HG03442 (cell line): ENCODE results near the gene PPIL4.

Source experiments
- ATAC-seq: cut with Tn5 transposase; IDR thresholded peaks from one replicate; pipeline ENCODE4 v1.9.1; 2021; ENCODE audit warnings: mild to moderate bottlenecking, moderate library complexity; ENCODE audit not compliant: unreplicated experiment

PPIL4 gene

DNA sequence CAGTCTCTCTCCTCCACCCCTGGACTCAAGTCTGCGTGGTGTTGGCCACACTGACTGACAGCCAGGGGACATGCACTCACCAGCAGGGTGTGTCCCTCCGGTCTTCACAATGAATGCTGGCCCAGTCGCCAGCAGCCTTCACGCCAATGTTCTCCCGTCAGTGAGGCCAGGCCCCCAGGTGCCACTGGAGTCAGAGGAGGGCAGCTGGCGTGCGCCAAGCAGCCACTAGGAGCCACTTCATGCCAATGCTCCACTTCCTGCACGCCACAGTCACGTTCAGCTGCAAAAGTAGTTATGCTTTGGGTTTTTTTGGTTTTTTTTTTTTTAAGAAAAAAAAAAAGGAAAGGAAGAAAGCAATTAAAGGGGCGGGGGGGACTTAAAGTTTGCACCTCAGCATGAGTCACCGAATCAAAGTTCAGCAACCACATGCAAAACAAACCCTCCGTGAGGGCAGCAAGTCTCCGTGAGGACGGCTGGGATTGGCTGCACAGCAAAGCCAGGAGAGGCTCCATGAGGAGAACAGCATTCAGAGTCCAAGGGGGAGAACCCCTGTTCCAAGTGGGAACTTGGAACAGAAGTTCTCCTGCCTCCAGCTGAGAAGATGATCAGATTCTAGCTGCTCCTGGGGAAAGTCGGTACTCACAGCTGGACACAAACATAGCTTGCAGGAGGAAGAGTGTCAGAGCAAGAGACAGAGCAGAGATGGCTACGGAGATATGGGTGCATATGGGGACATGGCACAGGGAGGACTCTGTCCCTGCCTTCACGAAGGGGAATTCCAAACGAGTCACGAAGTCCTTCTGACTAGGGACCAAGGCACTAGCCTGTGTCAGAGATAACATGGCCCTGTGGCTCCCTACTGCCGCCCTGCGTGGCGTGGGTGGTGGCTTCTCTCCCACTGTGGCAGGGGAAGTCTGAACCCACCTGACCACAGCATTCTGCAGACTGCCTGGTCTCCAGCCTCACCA is 60.8 kb downstream of the PPIL4 start, which contains the start of gene ZC3H12D:
TSS of gene ZC3H12D (minus strand) at position 282 of the 968 bp plus-strand sequence. CDS start 10,471 bp downstream, outside the sequence.
- ATAC-seq = peak; percentile 31

DNA sequence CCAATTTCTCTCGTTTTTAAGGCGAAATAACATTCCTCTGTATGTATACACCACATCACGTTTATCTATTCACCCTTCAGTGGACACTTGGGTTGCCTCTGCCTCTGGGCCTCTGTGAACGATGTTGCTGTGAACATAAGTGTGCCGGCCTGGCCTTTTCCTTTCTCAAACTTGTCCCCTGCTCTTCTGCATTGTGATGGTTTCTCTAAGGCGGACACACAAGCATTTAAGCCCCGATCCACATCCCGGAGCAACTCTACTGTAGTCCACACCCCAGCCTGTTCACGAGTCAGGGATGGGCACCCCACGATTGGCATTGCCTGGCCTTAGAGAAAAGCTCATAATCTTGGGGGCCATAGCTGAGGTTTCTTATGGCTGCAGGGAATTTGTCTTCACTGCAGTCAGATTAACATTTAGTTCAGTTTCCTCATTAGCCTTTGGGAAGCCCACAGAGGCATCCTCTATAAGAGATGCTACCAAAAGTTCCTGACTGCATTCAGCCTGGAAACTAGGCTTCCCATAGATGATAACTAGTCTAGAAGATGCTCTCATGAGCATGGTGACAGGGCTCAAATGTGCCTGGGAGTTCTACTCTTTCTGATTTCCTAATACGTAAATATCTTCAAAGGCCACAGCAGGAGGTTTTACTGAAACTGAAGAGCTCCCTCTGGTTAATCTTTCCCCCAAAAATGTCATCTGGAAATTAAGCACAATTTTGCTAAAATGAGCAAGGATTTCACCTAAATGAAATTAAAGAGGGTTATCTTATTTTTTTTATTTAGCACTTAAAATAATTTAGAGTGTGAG is 61.8 kb downstream of the PPIL4 start:
- no peak for ATAC-seq

DNA sequence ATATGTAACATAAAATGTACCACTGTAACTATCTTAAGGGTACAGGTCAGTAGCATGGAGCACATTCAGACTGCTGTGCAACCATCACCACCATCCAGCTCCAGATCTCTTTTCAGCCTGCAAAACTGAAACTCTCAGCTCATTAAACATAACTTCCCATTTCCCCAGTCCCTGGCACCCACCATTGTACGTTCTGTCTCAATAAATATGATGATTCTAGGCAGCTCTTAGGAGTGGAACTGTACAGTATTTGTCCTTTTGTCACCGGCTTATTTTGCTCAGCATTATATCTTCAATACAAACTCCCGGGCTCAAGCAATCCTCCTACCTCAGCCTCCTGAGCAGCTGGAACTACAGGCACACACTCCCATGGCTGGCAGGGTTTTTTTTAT is 62.5 kb downstream of the PPIL4 start:
- ATAC-seq = no peak

DNA sequence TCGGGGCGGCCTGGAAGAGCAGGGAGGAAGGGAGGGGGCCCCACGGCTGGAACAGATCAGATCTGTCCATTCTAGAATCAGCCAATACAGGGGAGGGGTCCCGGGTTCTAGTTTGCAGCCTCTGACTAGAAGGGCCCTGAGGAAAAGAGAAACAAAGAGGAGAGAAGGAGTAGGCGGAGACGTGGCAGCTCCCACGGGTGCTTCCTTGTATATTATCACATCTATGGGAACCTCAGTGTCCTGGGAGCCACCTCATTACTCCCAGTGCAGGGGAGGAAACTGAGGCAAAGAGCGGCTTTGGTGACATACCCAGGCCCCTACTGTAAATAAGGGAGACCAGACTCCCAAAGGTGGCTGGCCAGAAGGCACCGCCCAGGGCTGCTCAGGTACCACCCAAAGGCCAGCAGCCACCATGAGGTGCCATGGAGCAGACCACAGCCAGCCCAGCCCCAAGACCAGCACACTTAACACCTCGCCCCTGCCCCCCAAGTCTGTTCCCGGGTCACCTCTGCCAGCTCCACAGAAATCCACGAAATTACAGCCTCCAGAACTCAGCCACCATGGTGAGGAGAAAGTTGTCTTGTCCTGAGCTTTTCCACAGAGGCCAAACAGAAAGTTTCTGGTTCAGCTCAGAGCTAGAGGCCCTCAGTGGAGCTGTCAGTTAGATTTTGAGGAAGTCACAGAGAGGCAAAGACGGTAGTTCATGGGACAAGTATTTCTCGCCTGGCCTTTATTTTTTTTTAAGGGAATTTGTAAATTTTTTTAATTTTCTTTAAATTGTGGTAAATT is 63.1 kb downstream of the PPIL4 start:
- ATAC-seq = no peak

DNA sequence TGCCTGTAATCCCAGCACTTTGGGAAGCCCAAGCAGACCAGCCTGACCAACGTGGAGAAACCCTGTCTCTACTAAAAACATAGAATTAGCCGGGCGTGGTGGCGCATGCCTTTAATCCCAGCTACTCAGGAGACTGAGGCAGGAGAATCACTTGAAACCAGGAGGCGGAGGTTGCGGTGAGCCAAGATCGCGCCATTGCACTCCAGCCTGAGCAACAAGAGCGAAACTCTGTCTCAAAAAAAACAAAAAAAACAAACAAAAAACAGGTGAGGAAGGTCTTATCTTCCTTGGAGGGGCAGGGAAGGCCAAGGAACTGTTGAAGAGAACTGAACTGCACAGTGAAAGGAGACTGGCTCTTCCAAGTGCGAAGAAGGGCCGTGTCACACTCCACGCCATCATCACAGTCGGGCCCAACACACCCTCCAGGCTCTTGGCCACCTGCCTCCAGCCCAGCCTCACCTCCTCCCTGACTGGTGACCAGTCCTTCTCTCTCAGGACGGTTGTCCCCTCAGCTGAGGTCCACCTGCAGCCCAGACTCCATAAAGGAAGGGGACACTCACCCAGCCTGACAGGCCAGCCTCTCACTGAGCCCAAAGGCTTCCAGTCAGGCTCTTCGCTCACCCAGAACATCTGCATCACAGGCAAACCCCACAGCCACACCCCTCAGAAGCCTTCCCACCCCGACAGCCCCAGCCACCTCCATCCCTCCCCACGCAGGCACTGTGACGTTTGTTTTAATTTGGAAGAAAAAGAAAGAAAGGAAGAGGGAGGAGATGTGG is 65.2 kb downstream of the PPIL4 start:
- ATAC-seq = no peak

DNA sequence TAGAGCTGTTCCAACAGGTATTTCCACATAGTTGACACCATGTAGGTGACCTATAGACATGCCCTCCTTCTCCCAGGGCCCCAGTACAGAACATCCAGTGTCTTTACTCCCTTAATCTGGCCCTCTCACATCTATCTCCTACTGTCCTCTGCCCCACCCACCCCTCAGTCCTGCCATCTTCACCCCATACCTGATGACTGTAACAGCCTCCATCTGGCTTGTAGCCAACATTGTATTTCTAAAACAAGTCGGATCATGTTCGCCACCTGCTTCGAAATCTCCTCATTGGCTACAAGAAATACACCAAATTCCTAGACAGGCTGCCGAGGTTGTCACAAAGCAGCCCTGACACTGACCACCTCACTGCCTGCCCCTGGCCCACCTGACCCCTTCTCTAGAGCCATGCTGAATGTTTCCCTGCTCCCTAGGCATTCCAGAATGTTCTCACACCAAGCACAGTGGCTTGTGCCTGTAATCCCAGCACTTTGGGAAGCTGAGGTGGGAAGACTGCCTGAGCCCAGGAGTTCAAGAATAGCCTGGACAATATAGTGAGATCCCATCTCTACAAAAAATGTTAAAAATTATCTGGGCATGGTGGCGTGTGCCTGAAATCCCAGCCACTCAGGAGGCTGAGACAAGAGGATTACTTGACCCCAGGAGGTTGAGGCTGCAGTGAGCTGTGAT is 67.1 kb downstream of the PPIL4 start:
- ATAC-seq = no peak

DNA sequence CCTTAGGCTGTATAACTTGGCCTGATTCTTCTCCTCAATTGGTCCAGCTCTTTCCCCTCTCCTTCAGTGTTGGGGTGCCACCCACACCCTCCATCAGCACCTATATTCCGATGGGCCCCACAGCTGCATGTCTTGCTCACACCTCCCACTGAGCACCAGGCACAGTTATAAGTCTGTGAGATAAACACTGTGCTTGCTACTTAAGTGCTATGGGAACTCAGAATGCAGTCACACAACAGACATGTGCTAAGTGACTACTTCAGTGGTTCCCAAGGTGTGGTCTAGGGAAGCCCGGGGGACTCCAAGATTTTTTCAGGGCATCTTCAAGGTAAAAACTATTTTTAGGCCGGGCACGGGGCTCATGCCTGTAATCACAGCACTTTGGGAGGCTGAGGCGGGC is 68.3 kb downstream of the PPIL4 start:
- no peak for ATAC-seq

DNA sequence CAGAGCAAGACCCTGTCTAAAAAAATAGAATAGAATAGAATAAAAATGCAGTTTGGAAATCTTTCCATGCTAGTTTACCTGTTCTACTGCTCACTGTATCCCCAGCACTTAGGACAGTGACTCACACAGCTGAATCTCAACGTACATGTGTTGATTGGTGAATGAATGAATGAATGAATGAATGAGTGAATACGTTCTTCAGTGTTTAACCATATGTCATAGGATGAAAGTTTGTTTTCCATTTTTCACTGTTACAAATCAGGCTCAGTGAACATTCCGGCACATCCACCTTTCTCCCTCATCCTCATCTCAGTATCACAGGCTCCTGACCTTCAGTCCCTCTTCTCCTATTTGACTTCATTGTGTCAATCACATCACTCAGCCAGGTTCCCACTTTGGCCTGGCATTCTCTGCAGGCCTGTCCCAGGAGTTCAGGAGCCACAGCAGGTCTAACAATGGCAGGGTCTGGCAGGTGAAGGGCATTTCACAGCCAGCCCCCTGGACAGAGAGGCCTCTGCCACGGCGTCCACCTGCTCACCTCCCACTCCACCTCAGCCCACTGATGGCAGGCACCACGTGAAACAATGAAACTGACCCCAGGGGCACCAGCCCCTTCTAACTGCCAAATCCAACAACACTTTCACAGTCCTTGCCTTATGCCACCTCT is 68.9 kb downstream of the PPIL4 start:
- ATAC-seq = no peak

DNA sequence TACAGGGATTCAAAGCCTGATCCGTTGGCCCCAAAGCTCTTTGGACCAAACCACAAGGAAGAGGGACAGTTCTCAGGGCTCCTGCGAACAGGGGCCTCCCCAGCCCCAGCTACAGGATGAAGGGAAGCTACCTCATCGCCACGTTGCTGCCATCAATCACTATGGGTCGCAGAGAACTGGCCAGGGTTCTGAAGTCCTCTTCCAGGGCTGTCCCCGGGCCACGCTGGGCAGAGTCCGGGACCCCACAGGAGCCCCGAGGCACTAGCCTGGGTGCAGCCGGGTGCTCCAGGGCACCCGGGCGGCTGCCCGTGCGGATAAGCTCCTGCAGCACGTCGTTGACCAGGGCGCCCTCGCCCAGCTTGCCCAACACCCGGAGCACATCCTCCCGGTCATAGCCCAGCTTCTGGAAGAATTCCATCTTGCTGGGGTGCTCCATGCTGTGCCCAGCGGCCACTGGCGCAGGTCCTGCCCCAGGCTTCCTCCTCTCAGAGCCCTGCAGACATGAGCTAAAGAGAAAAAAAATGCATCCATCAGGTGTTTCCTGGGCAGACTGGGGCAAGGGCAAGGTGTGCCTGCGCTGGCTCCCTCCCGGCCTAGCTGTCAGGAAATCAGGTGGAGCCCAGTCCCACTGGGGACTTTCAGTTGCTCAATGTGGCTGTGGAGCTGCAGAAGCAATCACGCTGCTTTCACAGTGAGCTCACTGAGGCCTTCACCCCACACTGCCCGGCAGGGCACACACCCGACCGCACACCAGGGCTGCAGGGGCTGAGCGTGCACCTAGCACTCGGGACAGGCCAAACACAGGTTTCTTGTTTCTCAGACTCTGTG is 71.5 kb downstream of the PPIL4 start:
- peak; percentile 17 for ATAC-seq

DNA sequence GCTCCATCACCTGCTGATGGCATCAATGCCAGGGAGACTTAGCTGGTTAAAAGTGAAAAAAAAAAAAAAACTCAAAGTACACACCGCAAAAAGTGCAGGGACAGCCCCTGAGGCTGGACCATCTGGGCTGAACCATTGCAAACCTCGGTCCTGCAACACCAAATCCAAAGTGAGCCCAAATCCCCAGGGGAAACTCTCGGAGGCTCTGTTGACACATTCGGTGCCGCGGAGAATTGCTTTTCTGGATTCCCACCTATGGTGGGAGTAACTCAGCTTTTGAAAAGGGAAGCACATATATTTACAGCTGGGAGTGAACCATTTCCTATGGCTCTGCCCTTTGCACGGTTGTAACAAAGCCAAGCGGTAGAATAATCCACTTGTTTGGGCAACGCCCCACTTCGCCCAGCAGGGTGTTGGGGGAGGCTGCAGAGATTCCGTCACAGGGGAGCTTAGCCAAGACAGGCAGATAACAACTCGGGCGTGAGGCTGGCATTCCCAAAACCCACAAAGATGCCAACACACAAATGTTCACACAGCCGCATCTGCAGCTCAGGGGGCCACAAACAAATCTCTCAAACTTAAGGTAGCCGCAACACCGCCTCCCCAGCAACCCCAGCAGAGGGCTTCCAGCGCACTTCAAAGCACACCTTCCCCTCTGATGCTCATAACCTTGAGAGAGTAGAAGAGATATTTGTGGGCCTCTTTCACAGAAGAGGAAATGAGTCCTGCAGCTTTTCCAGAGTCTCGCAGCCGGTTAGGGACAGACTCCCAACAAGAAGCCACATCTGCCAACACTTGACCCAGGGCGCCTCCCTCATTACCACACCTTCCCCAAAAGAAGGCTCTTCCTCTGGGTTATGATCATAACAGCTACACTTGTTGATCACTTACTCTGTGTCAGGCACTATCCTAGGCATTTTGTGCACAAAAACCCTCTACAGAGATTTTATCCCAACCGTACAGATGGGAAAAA is 72.5 kb downstream of the PPIL4 start:
- peak; percentile 20 for ATAC-seq

DNA sequence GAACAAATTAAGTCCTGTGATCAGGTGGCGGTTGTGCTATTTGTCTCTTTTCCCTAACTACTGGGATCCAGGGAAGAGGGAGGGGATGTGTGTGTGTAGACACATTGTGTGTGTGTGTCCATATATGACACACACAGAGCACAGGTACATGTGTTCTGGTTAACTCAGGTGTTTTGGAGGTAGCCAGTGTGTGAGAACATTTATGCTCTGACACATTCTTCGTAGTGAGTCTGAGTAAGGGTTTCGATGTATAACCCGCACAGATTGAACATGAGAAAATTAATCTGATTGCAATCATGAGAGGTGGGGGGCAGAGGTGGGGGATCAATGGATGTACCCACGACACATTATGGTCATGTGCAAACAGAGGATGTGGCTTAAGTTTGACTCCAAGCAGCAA is 73.6 kb downstream of the PPIL4 start:
- no peak for ATAC-seq

DNA sequence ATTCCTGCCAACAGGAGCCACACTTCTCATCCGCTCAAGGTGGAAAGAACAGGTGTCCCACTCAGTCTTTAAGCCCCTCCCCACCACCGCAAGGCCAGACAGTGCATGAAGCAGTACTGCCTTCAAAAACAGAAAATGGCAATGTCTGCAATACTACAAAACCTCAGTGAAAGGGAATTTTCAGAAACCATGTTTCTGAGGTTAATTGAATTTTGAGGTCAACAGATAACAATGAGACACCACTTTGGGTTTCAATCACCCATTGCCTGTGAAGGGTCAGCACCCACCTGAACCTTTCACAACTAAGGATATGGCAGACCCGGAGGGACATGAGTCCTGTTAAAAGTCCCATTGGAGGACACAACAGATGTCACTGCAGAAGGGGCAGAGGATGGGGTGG is 74.0 kb downstream of the PPIL4 start:
- ATAC-seq = peak; percentile 30

DNA sequence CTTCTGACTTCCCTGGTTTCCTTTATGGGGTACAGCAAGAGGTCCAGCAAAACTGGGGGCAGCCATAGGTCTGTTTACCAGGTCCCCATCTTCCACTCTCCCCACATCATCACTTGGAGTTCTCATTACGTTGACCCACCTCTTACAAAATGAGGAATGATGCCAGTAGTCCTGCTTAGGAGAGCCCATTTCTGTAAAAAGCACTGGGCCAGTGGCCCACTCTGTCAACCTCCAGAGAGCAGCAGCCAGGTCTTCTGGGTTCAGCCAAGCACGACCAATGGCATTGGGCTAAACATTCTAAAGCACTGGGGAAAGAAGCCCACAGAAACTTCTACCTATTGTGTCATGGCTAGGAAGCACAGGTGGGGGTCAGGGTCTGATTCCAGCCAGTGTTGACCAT is 74.9 kb downstream of the PPIL4 start:
- no peak for ATAC-seq

DNA sequence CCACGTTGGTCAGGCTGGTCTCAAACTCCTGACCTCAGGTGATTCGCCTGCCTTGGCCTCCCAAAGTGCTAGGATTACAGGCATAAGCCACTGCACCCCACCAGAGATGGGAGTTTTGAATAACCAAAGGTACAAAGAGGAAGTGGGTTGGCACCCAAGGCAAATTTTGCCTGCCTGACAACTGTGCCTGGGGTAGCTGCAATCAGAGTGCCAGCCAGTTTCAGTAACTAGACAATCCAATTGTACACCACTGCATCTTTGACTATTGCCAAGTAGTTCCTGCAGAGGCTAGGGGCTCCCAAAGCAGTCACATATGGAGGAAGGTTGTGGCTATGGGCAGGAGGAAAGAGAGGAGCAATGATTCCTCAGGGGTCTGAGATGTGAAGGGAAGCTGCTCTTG is 77.7 kb downstream of the PPIL4 start:
- no peak for ATAC-seq

DNA sequence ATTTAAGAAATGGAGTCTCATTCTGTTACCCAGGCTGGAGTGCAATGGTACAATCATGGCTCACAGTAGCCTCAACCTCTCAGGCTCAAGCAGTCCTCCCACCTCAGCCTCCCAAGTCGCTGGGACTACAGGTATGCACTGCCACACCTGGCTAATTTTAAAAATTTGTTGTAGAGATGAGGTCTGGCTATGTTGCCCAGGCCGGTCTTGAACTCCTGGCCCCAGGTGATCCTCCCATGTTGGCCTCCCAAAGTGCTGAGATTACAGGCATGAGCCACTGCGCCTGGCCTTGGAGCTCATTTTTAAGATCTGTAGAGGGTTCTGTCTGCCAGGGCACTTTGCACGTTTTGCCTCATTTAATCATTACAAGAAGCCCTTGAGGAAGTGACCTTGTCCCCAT is 78.6 kb downstream of the PPIL4 start:
- no peak for ATAC-seq

DNA sequence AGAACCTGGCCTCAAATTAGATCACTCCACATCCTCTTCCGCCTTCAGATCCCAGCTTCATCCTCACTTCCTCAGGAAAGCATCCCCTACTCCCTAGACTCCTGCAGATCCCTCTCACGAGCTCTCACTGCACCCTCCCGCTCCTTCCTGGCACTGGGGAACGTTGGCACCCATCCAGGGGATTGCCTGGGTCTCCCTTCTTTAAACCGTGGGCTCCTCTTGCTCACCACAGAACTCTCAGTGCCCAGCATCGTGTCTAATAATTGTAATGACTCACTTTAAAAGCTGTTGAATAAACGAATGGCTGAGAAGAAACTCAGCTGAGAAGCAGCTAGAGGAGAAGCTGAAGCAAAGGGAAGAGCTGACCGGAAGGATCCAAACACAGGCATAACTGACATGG is 81.4 kb downstream of the PPIL4 start:
- ATAC-seq = no peak

DNA sequence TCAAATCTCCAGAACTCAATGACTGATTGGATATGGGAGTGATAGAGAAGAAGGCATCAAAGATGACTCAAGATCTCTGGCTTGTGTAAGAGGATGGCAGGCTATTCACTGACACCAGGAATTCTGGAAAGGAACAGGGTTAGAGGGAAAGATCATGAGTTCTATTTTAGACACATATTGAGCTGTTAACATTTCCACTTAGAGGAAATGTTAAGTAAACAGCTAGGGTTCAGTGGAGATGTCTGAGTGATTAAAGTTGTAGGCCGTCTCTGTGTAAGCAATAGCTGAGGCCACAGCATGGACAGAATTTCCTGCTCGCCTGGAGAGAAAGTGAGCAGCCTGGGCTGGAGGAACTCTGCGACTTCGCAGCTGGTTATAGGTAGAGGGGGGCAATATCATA is 82.1 kb downstream of the PPIL4 start:
- no peak for ATAC-seq
